HepG2 (cell line): Measurements from ENCODE around the gene AP5Z1. TPM values are rescaled to one million over a fixed set of nuclear protein-coding genes. Genes with fewer than 3 reads are reported as not detected.
A peak's percentile ranks its signal among the peaks of the same experiment; 100 is the strongest.

ENCODE experiments used
- ATAC-seq: fragments of 200-7000 bp; cut with Tn5 transposase; 3 replicates; pipeline ENCODE4 v1.9.1; 2020; ENCODE audit warnings: mild to moderate bottlenecking, moderate library complexity
- BruUV-seq: library from RNA; stranded (reverse); fragments of 400-500 nt; replicated peaks from 2 replicates; lab custom pipeline; 2021; lab: Mats Ljungman, UMichigan
- CTCF ChIA-PET: fragments of 300-600 bp; formaldehyde crosslinking; extraction: SDS; loops from one replicate; lab custom pipeline; 2021; ENCODE audit warnings: low total read pairs, inconsistent platforms, low intra/inter-chr PET ratio; lab: Yijun Ruan, JAX
- POLR2A ChIA-PET: fragments of 350-600 bp; sonication (Branson Sonifier 250); formaldehyde crosslinking; loops from one replicate; lab custom pipeline; 2020; ENCODE audit warnings: antibody characterized with exemption, inconsistent platforms; lab: Yijun Ruan, JAX
- DNase-seq: peaks from one replicate; pipeline ENCODE4 v3.0.0-alpha.2; 2015; ENCODE audit warnings: low spot score
- FAIRE-seq: peaks from 3 replicates; lab custom pipeline; 2011; peaks lifted over from hg19 to GRCh38; lab: Jason Lieb, UNC
- H2AFZ ChIP-seq: one replicate; pipeline ENCODE4 v1.6.1; 2011; ENCODE audit warnings: low read length, inconsistent platforms
- H3K27ac ChIP-seq: fragments of 300-600 bp; 3 replicates; pipeline ENCODE4 v1.8.0; 2011; ENCODE audit warnings: mixed run types, mild to moderate bottlenecking, mixed read lengths, low read length, inconsistent platforms; ENCODE audit not compliant: insufficient read depth; ENCODE audit errors: extremely low read length
- H3K27me3 ChIP-seq, 2 experiments: fragments of 200-600 bp in 1 of 2; 2 replicates in 1 of 2; 3 replicates in 1 of 2; pipeline versions ENCODE4 v1.6.0 to v1.8.0; 2011; ENCODE audit warnings: low read length in 2 of 2, mild to moderate bottlenecking in 2 of 2, moderate library complexity in 2 of 2, inconsistent platforms in 1 of 2; ENCODE audit not compliant: insufficient read depth in 2 of 2, control insufficient read depth in 1 of 2
- H3K36me3 ChIP-seq, 2 experiments: fragments of 200-600 bp in 1 of 2; replicated peaks in 1 of 2; 2 replicates in 1 of 2; 3 replicates in 1 of 2; pipeline versions ENCODE4 v1.5.1 to v1.8.0; 2011; ENCODE audit warnings: low read length in 2 of 2, inconsistent platforms in 1 of 2; ENCODE audit not compliant: insufficient read depth in 2 of 2, control insufficient read depth in 1 of 2
- H3K4me1 ChIP-seq: 2 replicates; pipeline ENCODE4 v1.5.1; 2012; ENCODE audit warnings: low read length, inconsistent platforms; ENCODE audit not compliant: insufficient read depth
- H3K4me2 ChIP-seq: 2 replicates; pipeline ENCODE4 v1.6.0; 2011; ENCODE audit warnings: low read depth, low read length, inconsistent platforms
- H3K4me3 ChIP-seq, 3 experiments: fragments of 200-600 bp in 1 of 3; sonication (generic), shearing (Covaris generic) in 1 of 3; replicated peaks in 1 of 3; 2 replicates each; pipeline ENCODE4 v1.5.1; 2011 to 2016; ENCODE audit warnings: low read length in 3 of 3, inconsistent platforms in 2 of 3, low read depth in 2 of 3, mild to moderate bottlenecking in 2 of 3, control low read depth in 1 of 3, mixed read lengths in 1 of 3; ENCODE audit not compliant: insufficient read depth in 1 of 3
- H3K79me2 ChIP-seq: one replicate; pipeline ENCODE4 v1.6.1; 2011; ENCODE audit warnings: low read length, inconsistent platforms; ENCODE audit not compliant: insufficient read depth
- H3K9ac ChIP-seq: 2 replicates; pipeline ENCODE4 v1.6.0; 2011; ENCODE audit warnings: mild to moderate bottlenecking, low read depth, low read length, inconsistent platforms; ENCODE audit not compliant: insufficient read depth
- H3K9me3 ChIP-seq: 2 replicates; pipeline ENCODE4 v1.5.1; 2012; ENCODE audit warnings: mild to moderate bottlenecking, low read length
- H4K20me1 ChIP-seq: 2 replicates; pipeline ENCODE4 v1.6.0; 2011; ENCODE audit warnings: inconsistent platforms, mild to moderate bottlenecking, low read length, moderate library complexity; ENCODE audit not compliant: insufficient read depth
- AGO2 ChIP-seq: fragments of 200-400 bp; formaldehyde crosslinking; optimal IDR thresholded peaks from 2 replicates; pipeline ENCODE3; 2017; ENCODE audit warnings: mild to moderate bottlenecking, low read depth, low read length, moderate library complexity
- GZF1 ChIP-seq: sonication (generic); formaldehyde crosslinking; IDR thresholded peaks from 2 replicates; pipeline ENCODE4 v1.5.1; 2020; ENCODE audit warnings: mild to moderate bottlenecking, missing genetic modification reagents
- HNF1B ChIP-seq: sonication (generic); formaldehyde crosslinking; IDR thresholded peaks from 2 replicates; pipeline ENCODE4 v1.5.1; 2020; ENCODE audit warnings: mild to moderate bottlenecking, moderate library complexity, missing genetic modification reagents
- KDM1A ChIP-seq: IDR thresholded peaks from 2 replicates; pipeline ENCODE4 v1.6.1; 2016; ENCODE audit warnings: missing compliant biosample characterization
- MED13 ChIP-seq: sonication (generic); formaldehyde crosslinking; IDR thresholded peaks from 2 replicates; pipeline ENCODE4 v1.5.0; 2020; ENCODE audit warnings: missing genetic modification reagents
- NFE2L1 ChIP-seq: sonication (generic); formaldehyde crosslinking; IDR thresholded peaks from 2 replicates; pipeline ENCODE4 v1.4.0; 2020; ENCODE audit warnings: missing genetic modification reagents, mild to moderate bottlenecking, borderline replicate concordance
- PAF1 ChIP-seq: IDR thresholded peaks from 2 replicates; pipeline ENCODE4 v1.6.1; 2016; ENCODE audit warnings: missing genetic modification reagents, missing compliant biosample characterization
- SIX1 ChIP-seq: sonication (generic); formaldehyde crosslinking; IDR thresholded peaks from 2 replicates; pipeline ENCODE4 v1.4.0; 2020; ENCODE audit warnings: missing genetic modification reagents, borderline replicate concordance
- STAG1 ChIP-seq: sonication (generic); formaldehyde crosslinking; IDR thresholded peaks from 2 replicates; pipeline ENCODE4 v1.4.0; 2020; ENCODE audit warnings: missing genetic modification reagents
- ZEB1 ChIP-seq: IDR thresholded peaks from 2 replicates; pipeline ENCODE4 v1.6.1; 2012; ENCODE audit warnings: mild to moderate bottlenecking, low read depth, inconsistent platforms; ENCODE audit not compliant: insufficient replicate concordance
- ZNF644 ChIP-seq: IDR thresholded peaks from 2 replicates; pipeline ENCODE4 v1.6.1; 2016; ENCODE audit warnings: low read depth
- WGBS: methylation state at CpG from one replicate; pipeline ENCODE4 v1.1.6; 2017; ENCODE audit warnings: low lambda C conversion rate; 5-methylcytosine and 5-hydroxymethylcytosine counted together
- in situ Hi-C: cut with HindIII; loops from 2 replicates; pipeline ENCODE4 v1.10.0; 2017; ENCODE audit warnings: low pct_unique_long_range_greater_than_20kb; ENCODE audit not compliant: extremely low pct_ligation_motif_present
- intact Hi-C: fragments of 100-400 bp; cut with micrococcal nuclease; formaldehyde crosslinking; loops from one replicate; pipeline ENCODE4 v1.10.0; 2022; ENCODE audit not compliant: unreplicated experiment
- polyA plus RNA-seq, 8 experiments: library from polyadenylated mRNA; depleted of rRNA in 3 of 8; stranded (reverse) in 7 of 8; unstranded in 1 of 8; fragments of >200 nt; fragmentation: Illumina TruSeq in 4 of 8; extraction: Trizol in 4 of 8; gene quantifications; 2 replicates each; pipeline versions ENCODE4 v1.2.1 to v1.2.3, GENCODE V29; 2011 to 2016; ENCODE audit warnings: low read depth in 4 of 8, missing spikeins in 1 of 8, mixed read lengths in 1 of 8; ENCODE audit not compliant: insufficient read depth in 1 of 8
- total RNA-seq, 5 experiments: library from RNA; depleted of rRNA; stranded (reverse); fragments of >200 nt; fragmentation: Illumina TruSeq; extraction: Trizol; gene quantifications; 2 replicates each; pipeline ENCODE4 v1.2.3, GENCODE V29; 2016; ENCODE audit warnings: low read depth in 1 of 5
- TF ChIP-seq, protein P1 (sequence below): IDR thresholded peaks from 2 replicates; pipeline ENCODE4 v1.6.1; 2012; ENCODE audit warnings: inconsistent platforms
- TF ChIP-seq, protein P2 (sequence below): sonication (generic); formaldehyde crosslinking; IDR thresholded peaks from 2 replicates; pipeline ENCODE4 v1.4.0; 2020; ENCODE audit warnings: missing genetic modification reagents, mild to moderate bottlenecking, borderline replicate concordance

The AP5Z1 gene
- total and polyA plus RNA-seq, 2 of the 13 experiments (the other 11 are each of a cell fraction or from before 2014, with no cell fraction given) = 9.3 to 15.1 TPM

- Histone ChIP-seq H4K20me1 (no peaks in the 10 kb centered on the region), H2AFZ (no peak overlapping the region), H3K27me3 (no peaks in the 10 kb centered on the region), H3K4me2 (no peak overlapping the region), H3K36me3 (peaks cover 13 to 37% of the 10 kb centered on the region in 2 experiments; a peak in 4 of 5 replicates), H3K27ac (no peak overlapping the region), H3K79me2 (peaks cover 8% of the 10 kb centered on the region), H3K9ac (no peak overlapping the region), H3K9me3 (no peaks in the 10 kb centered on the region), H3K4me1 (peaks cover 8% of the 10 kb centered on the region; the same call in 1 of the 2 replicates), H3K4me3 (no peak overlapping the region)
- DNase-seq (no peak), ATAC-seq (no peak), FAIRE-seq (no peak)
- in situ Hi-C loops = no loop called here
- BruUV-seq = no TSS peak
- no peak for TF ChIP-seq SIX1 (CRISPR knock-in tag)
- peak; percentile 43 for TF ChIP-seq AGO2
- CTCF ChIA-PET = no interaction called here
- 97% methylated on average over 18 of the region's 36 CpGs for WGBS
- POLR2A ChIA-PET = no interaction called here
- intact Hi-C loops = no loop called here
Observed at GRCh38 chr7:4782333-4783291, 7.2 kb downstream of the AP5Z1 start.

DNA sequence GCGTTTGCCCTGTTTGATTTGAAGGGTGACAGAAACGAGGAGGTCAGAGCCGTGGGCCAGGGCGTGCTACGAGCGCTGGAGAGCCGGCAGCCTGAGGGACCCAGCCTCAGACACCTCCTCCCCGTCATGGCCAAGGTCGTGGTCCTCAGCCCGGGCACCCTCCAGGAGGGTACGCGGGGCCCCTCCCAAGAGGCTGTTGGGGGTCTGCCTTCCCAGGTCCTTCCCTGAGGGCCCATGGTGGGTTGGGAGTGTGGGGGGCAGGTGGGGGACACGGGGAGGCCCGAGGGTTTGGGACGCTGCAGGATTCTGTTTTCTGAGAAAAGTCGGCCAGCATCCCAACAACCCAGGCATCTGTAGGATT is 7.8 kb downstream of the AP5Z1 start:
- in situ Hi-C loops (no loop called here), intact Hi-C loops (no loop called here)
- 98% methylated on average over 8 of the region's 16 CpGs for WGBS
- POLR2A ChIA-PET = interaction anchor here (2.0 kb wide), 1 partner anchor 8 kb away, joined by 8 read pairs; the partner anchor contains the start of gene AP5Z1
- BruUV-seq = no TSS peak
- H3K9me3 ChIP-seq = no peaks in the 10 kb centered on the region
- no peak overlapping the region for H3K4me3 ChIP-seq
- CTCF ChIA-PET = no interaction called here
- peaks cover 1% of the 10 kb centered on the region; the same call in 1 of the 2 replicates for H3K4me1 ChIP-seq
- no peak overlapping the region for H3K4me2 ChIP-seq
- no peak for DNase-seq
- ATAC-seq = no peak
- H3K36me3 ChIP-seq = peaks cover 19 to 40% of the 10 kb centered on the region in 2 experiments; a peak in 4 of 5 replicates
- no peaks in the 10 kb centered on the region for H4K20me1 ChIP-seq
- no peaks in the 10 kb centered on the region for H3K27me3 ChIP-seq
- H3K9ac ChIP-seq = no peak overlapping the region
- no peak for FAIRE-seq
- H2AFZ ChIP-seq = no peak overlapping the region
- peaks cover 2% of the 10 kb centered on the region for H3K79me2 ChIP-seq
- no peak overlapping the region for H3K27ac ChIP-seq
- TF ChIP-seq PAF1 = no peak
- TF ChIP-seq, protein P1, sequence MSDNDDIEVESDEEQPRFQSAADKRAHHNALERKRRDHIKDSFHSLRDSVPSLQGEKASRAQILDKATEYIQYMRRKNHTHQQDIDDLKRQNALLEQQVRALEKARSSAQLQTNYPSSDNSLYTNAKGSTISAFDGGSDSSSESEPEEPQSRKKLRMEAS = no peak
- TF ChIP-seq NFE2L1 (CRISPR knock-in tag) = no peak
- TF ChIP-seq KDM1A (CRISPR knock-in tag) = no peak
- no peak for TF ChIP-seq STAG1 (CRISPR knock-in tag)
- TF ChIP-seq MED13 (CRISPR knock-in tag) = no peak
- TF ChIP-seq GZF1 (CRISPR knock-in tag) = no peak
- TF ChIP-seq, protein P2, sequence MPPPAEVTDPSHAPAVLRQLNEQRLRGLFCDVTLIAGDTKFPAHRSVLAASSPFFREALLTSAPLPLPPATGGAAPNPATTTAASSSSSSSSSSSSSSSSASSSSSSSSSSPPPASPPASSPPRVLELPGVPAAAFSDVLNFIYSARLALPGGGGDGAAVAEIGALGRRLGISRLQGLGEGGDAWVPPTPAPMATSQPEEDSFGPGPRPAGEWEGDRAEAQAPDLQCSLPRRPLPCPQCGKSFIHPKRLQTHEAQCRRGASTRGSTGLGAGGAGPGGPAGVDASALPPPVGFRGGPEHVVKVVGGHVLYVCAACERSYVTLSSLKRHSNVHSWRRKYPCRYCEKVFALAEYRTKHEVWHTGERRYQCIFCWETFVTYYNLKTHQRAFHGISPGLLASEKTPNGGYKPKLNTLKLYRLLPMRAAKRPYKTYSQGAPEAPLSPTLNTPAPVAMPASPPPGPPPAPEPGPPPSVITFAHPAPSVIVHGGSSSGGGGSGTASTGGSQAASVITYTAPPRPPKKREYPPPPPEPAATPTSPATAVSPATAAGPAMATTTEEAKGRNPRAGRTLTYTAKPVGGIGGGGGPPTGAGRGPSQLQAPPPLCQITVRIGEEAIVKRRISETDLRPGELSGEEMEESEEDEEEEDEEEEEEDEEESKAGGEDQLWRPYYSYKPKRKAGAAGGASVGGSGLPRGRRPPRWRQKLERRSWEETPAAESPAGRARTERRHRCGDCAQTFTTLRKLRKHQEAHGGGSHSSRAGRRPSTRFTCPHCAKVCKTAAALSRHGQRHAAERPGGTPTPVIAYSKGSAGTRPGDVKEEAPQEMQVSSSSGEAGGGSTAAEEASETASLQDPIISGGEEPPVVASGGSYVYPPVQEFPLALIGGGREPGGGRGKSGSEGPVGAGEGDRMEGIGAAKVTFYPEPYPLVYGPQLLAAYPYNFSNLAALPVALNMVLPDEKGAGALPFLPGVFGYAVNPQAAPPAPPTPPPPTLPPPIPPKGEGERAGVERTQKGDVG = no peak
- no peak for TF ChIP-seq ZEB1
- no peak for TF ChIP-seq ZNF644 (CRISPR knock-in tag)
- no peak for TF ChIP-seq HNF1B
